Upper lobe of right lung (tissue), 1 donor: ENCODE results near the gene EIF5. TPM values are rescaled to one million over a fixed set of nuclear protein-coding genes. Genes with fewer than 3 reads are reported as not detected.
A peak's percentile ranks its signal among the peaks of the same experiment; 100 is the strongest.

ENCODE experiments used
- ATAC-seq: fragments of 200-7000 bp; cut with Tn5 transposase; one replicate; pipeline ENCODE4 v1.9.1; 2020; ENCODE audit warnings: mild to moderate bottlenecking, moderate library complexity
- DNase-seq: peaks from one replicate; pipeline ENCODE4 v3.0.0-alpha.2; 2020
- H3K27ac ChIP-seq: fragments of 200-600 bp; one replicate; pipeline ENCODE4 v1.8.0; 2022
- H3K27me3 ChIP-seq: fragments of 200-600 bp; one replicate; pipeline ENCODE4 v1.8.0; 2022; ENCODE audit warnings: mild to moderate bottlenecking
- H3K36me3 ChIP-seq: fragments of 200-600 bp; one replicate; pipeline ENCODE4 v1.8.0; 2022
- H3K4me1 ChIP-seq: fragments of 200-600 bp; one replicate; pipeline ENCODE4 v1.8.0; 2022
- H3K4me3 ChIP-seq: fragments of 200-600 bp; one replicate; pipeline ENCODE4 v1.8.0; 2022; ENCODE audit warnings: mild to moderate bottlenecking
- H3K9me3 ChIP-seq: fragments of 200-600 bp; one replicate; pipeline ENCODE4 v1.8.0; 2022
- intact Hi-C: fragments of 100-400 bp; cut with DNase I; formaldehyde crosslinking; loops from one replicate; pipeline ENCODE4 v1.11.0; 2022
- total RNA-seq: library from RNA; stranded (reverse); fragmentation: NEBNext Ultra II Directional; extraction: Animal tissue kit (Norgen Biotek cat#: 25700); gene quantifications from one replicate; pipeline ENCODE4 v1.2.1, GENCODE V29; 2021
- TF ChIP-seq, protein P1 (sequence below): fragments of 200-600 bp; IDR thresholded peaks from one replicate; pipeline ENCODE4 v1.8.0; 2022; ENCODE audit warnings: antibody characterized with exemption
- donor health status: DM: no; HTN: yes; CAD: no; lungs with severe emphysema.

The EIF5 gene
- total RNA-seq, 1 donor from 2014 or later, result 245 TPM

DNA sequence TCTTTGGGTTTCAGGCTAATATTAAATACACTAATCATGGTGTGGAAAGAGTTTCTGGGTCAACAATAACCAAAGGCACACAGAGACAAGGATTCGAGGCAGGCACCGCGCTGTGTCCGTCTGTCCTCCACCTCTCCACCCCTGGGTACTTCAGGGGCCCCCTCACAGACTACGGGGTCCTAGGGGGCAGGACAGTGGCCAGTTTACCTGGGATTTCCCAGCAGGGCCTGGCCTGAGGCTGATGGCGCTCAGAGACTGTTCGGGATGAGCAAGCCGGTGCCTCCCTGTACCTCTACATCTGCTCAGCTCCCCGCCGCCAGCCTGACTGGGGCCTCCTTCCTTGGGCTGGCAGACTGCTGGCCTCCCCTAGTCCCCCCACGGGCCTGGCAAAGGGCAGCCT, 18.1 kb upstream of the EIF5 start:
- TF ChIP-seq, protein P1, sequence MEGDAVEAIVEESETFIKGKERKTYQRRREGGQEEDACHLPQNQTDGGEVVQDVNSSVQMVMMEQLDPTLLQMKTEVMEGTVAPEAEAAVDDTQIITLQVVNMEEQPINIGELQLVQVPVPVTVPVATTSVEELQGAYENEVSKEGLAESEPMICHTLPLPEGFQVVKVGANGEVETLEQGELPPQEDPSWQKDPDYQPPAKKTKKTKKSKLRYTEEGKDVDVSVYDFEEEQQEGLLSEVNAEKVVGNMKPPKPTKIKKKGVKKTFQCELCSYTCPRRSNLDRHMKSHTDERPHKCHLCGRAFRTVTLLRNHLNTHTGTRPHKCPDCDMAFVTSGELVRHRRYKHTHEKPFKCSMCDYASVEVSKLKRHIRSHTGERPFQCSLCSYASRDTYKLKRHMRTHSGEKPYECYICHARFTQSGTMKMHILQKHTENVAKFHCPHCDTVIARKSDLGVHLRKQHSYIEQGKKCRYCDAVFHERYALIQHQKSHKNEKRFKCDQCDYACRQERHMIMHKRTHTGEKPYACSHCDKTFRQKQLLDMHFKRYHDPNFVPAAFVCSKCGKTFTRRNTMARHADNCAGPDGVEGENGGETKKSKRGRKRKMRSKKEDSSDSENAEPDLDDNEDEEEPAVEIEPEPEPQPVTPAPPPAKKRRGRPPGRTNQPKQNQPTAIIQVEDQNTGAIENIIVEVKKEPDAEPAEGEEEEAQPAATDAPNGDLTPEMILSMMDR, result no peak
- H3K36me3 ChIP-seq, result no peaks in the 10 kb centered on the region
- no peaks in the 10 kb centered on the region for H3K27me3 ChIP-seq
- H3K9me3 ChIP-seq, result no peaks in the 10 kb centered on the region
- no peak overlapping the region for H3K4me3 ChIP-seq
- H3K27ac ChIP-seq, result peak overlapping the region; percentile 28
- ATAC-seq, result no peak
- peaks cover 6% of the 10 kb centered on the region for H3K4me1 ChIP-seq
- intact Hi-C loops, result no loop called here
- no peak for DNase-seq

DNA sequence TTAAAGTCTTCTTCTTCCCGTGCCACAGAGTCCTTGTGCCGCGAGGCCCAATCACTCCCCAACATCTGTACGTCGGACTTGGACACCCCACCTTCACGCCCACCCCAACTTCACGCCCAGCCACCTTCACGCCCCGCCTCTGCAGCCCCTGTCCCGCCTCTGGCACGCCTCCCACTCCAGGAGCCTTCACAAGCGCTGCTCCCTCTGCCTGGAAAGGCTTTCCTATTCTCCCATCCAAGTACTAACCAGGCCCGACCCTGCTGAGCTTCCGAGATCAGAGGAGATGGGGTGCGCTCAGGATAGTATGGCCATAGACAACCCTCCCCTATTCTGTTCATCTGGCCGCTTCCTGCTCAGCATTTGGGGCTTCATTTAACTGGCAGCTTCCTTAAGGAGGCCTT, 17.3 kb upstream of the EIF5 start:
- Histone ChIP-seq H3K36me3 (no peaks in the 10 kb centered on the region), H3K4me1 (peaks cover 6% of the 10 kb centered on the region), H3K4me3 (no peak overlapping the region), H3K27ac (no peak overlapping the region), H3K27me3 (no peaks in the 10 kb centered on the region), H3K9me3 (no peaks in the 10 kb centered on the region)
- TF ChIP-seq, protein P1, result no peak
- peak; percentile 57 for DNase-seq
- intact Hi-C loops, result no loop called here
- ATAC-seq, result no peak

DNA sequence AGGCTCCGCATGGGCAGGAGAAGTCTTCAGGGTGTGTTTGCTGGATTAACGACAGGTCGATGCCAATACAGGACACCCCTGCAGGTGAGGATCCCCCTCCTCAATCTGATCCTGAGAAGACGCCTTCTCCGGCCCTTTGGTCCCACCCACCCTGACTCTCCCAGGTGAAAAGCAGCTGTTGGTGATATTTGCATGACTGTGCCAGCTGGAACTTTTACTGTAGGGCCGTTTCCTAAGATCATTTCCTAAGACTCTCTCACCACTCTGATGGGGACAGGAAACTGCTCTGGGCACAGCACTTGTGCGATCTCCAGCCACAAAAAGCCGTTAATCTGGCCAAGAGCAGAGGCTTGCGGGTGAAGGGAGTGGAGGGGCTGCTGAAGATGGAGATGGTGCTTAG, 16.8 kb upstream of the EIF5 start:
- Histone ChIP-seq H3K27me3 (no peaks in the 10 kb centered on the region), H3K36me3 (no peaks in the 10 kb centered on the region), H3K4me1 (peaks cover 6% of the 10 kb centered on the region), H3K9me3 (no peaks in the 10 kb centered on the region), H3K4me3 (no peak overlapping the region), H3K27ac (no peak overlapping the region)
- ATAC-seq, result peak; percentile 32
- TF ChIP-seq, protein P1, result no peak
- intact Hi-C loops, result no loop called here
- peak; percentile 53 for DNase-seq

DNA sequence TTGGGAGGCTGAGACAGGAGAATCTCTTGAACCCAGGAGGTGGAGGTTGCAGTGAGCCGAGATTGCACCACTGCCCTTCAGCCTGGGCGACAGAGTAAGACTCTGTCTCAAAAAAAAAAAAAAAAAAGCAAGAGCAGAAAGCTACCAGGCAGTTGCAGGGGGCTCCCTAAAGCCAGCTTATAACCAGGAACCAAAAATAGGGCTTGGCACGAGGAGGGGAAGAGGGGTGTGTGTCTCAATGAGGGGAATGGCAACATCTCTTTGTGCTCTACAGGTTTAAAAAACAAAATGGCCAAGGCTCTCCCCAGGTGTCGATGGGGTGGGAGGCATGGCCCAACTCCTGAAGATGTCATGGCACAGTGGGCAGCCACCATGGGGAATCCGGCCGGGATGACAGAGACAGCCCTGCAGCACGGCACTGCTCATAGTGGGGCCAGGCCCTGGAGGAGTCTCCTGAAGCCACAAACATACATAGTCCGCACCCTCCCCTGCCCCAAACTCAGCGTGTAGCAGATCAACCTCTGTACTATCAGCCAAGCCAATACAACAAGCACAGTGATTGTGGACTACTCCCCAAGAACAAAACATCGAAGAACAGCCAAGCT, 16.0 kb upstream of the EIF5 start:
- TF ChIP-seq, protein P1, result no peak
- no peaks in the 10 kb centered on the region for H3K9me3 ChIP-seq
- H3K4me1 ChIP-seq, result peaks cover 6% of the 10 kb centered on the region
- peak; percentile 22 for DNase-seq
- H3K27ac ChIP-seq, result no peak overlapping the region
- intact Hi-C loops, result no loop called here
- no peak overlapping the region for H3K4me3 ChIP-seq
- no peaks in the 10 kb centered on the region for H3K36me3 ChIP-seq
- ATAC-seq, result no peak
- no peaks in the 10 kb centered on the region for H3K27me3 ChIP-seq

DNA sequence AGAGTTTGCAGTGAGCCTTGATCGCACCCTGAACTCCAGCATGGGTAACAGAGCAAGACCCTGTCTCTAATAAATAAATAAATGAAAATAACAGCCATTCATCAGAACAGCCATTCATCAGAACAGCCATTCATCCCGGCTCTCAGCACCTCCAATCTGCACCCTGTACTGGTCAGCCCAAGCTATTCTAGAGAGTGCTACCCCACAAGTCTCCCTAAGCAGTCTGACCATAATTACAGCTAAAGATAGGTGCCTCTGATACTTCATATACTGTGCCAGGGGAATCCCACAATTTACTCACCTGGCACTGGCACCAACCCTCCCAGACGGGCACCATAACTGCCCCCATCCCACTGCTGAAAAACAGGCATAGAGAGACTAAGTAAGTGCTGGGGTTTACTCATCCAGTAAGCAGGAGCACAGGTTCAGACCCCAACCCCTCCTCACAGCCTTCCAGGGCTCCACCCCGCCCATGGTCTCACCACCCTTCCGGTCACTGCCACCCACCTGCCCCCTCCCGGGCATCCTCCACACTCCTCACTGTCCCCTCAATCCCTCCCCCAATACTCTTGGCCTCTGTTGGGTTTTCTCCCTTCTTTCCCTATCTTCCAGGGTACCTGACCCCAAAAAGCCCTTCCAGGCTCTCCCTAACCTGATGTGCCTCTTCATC, 15.2 kb upstream of the EIF5 start:
- Histone ChIP-seq H3K9me3 (no peaks in the 10 kb centered on the region), H3K4me1 (peaks cover 6% of the 10 kb centered on the region), H3K27me3 (no peaks in the 10 kb centered on the region), H3K36me3 (no peaks in the 10 kb centered on the region), H3K4me3 (no peak overlapping the region), H3K27ac (no peak overlapping the region)
- DNase-seq (no peak), ATAC-seq (no peak)
- intact Hi-C loops, result no loop called here
- TF ChIP-seq, protein P1, result no peak
